SK-N-SH (cell line): Measurements from ENCODE around the gene ARL5A. TPM values are rescaled to one million over a fixed set of nuclear protein-coding genes. Genes with fewer than 3 reads are reported as not detected.

ENCODE experiments used
- CTCF ChIA-PET: fragments of 300-600, 350-600 bp; formaldehyde crosslinking; extraction: SDS; loops from one replicate; lab custom pipeline; 2021; lab: Yijun Ruan, JAX
- POLR2A ChIA-PET: fragments of 350-600 bp; sonication (Branson Sonifier 250); formaldehyde crosslinking; extraction: SDS; loops from one replicate; lab custom pipeline; 2020; ENCODE audit warnings: antibody characterized with exemption, inconsistent platforms; lab: Yijun Ruan, JAX
- DNase-seq: peaks from one replicate; pipeline ENCODE4 v3.0.0; 2012
- H2AFZ ChIP-seq: fragments of 200-600 bp; sonication (generic); 2 replicates; pipeline ENCODE4 v1.8.1; 2016; ENCODE audit warnings: antibody characterized with exemption, mild to moderate bottlenecking, low read depth
- H3F3A ChIP-seq: fragments of 200-600 bp; sonication (generic); replicated peaks from 2 replicates; pipeline ENCODE3; 2016; ENCODE audit warnings: antibody characterized with exemption, mild to moderate bottlenecking; ENCODE audit not compliant: insufficient read depth
- H3K27ac ChIP-seq, 2 experiments: fragments of 200-500 bp in 1 of 2; fragments of 200-600 bp in 1 of 2; sonication (Bioruptor generic) in 1 of 2; sonication (generic), shearing (Covaris generic) in 1 of 2; 2 replicates each; pipeline versions ENCODE4 v1.5.1 to v1.6.1; 2014 to 2016; ENCODE audit warnings: low read depth in 2 of 2, inconsistent platforms in 1 of 2, low read length in 1 of 2, mild to moderate bottlenecking in 1 of 2, mixed read lengths in 1 of 2
- H3K27me3 ChIP-seq: fragments of 200-600 bp; sonication (generic), shearing (Covaris generic); 2 replicates; pipeline ENCODE4 v1.6.1; 2016; ENCODE audit warnings: mixed run types; ENCODE audit not compliant: insufficient read depth
- H3K36me3 ChIP-seq, 2 experiments: fragments of 200-500 bp in 1 of 2; fragments of 200-600 bp in 1 of 2; sonication (Bioruptor generic) in 1 of 2; sonication (generic) in 1 of 2; replicated peaks in 1 of 2; 2 replicates each; pipeline versions ENCODE3 to v1.5.1; 2014 to 2016; ENCODE audit warnings: low read length in 1 of 2, mild to moderate bottlenecking in 1 of 2; ENCODE audit not compliant: insufficient read depth in 2 of 2, control insufficient read depth in 1 of 2
- H3K4me1 ChIP-seq, 2 experiments: fragments of 200-500 bp in 1 of 2; fragments of 200-600 bp in 1 of 2; sonication (Bioruptor generic) in 1 of 2; sonication (generic), shearing (Covaris generic) in 1 of 2; 2 replicates each; pipeline versions ENCODE4 v1.5.1 to v1.6.1; 2014 to 2016; ENCODE audit warnings: low read depth in 1 of 2, low read length in 1 of 2, mixed run types in 1 of 2; ENCODE audit not compliant: insufficient read depth in 2 of 2, control insufficient read depth in 1 of 2
- H3K4me2 ChIP-seq: fragments of 200-600 bp; sonication (generic), shearing (Covaris generic); 2 replicates; pipeline ENCODE4 v1.6.1; 2017; ENCODE audit warnings: mixed run types
- H3K4me3 ChIP-seq, 2 experiments: fragments of 200-500 bp in 1 of 2; fragments of 200-600 bp in 1 of 2; sonication (Bioruptor generic) in 1 of 2; sonication (generic), shearing (Covaris generic) in 1 of 2; 2 replicates each; pipeline versions ENCODE4 v1.5.1 to v1.8.1; 2014 to 2016; ENCODE audit warnings: low read depth in 2 of 2, inconsistent platforms in 1 of 2, low read length in 1 of 2, mild to moderate bottlenecking in 1 of 2, mixed read lengths in 1 of 2, moderate library complexity in 1 of 2
- H3K79me2 ChIP-seq: fragments of 200-600 bp; sonication (generic); 2 replicates; pipeline ENCODE4 v1.8.1; 2017; ENCODE audit warnings: mild to moderate bottlenecking; ENCODE audit not compliant: insufficient read depth
- H3K9ac ChIP-seq: fragments of 200-600 bp; sonication (generic); 2 replicates; pipeline ENCODE4 v1.6.1; 2017; ENCODE audit warnings: mixed run types
- H3K9me2 ChIP-seq: fragments of 200-600 bp; sonication (generic); 2 replicates; pipeline ENCODE4 v1.6.1; 2017; ENCODE audit warnings: mixed run types
- H3K9me3 ChIP-seq: fragments of 200-600 bp; sonication (generic); 2 replicates; pipeline ENCODE4 v1.6.1; 2017; ENCODE audit warnings: mixed run types, mild to moderate bottlenecking, moderate library complexity
- H4K20me1 ChIP-seq: fragments of 200-600 bp; sonication (generic); 2 replicates; pipeline ENCODE4 v1.6.1; 2017; ENCODE audit warnings: mild to moderate bottlenecking, mixed run types; ENCODE audit not compliant: insufficient read depth
- CHD2 ChIP-seq: fragments of 150-350 bp; IDR thresholded peaks from 2 replicates; pipeline ENCODE4 v1.6.1; 2018; ENCODE audit warnings: low read length; ENCODE audit not compliant: partially characterized antibody
- ELF1 ChIP-seq: IDR thresholded peaks from 2 replicates; pipeline ENCODE4 v1.4.0; 2012
- EZH2phosphoT487 ChIP-seq: fragments of 200-600 bp; sonication (generic); IDR thresholded peaks from 2 replicates; pipeline ENCODE4 v1.6.1; 2017; ENCODE audit warnings: low read depth, mixed run types, mild to moderate bottlenecking, antibody characterized with exemption, moderate library complexity, borderline replicate concordance
- FOXJ3 ChIP-seq: sonication (generic); formaldehyde crosslinking; IDR thresholded peaks from 2 replicates; pipeline ENCODE4 v1.5.1; 2020; ENCODE audit warnings: mild to moderate bottlenecking, missing genetic modification reagents
- FOXM1 ChIP-seq: IDR thresholded peaks from 2 replicates; pipeline ENCODE4 v1.4.0; 2012; ENCODE audit warnings: low read depth, mild to moderate bottlenecking
- GABPA ChIP-seq: IDR thresholded peaks from 2 replicates; pipeline ENCODE4 v1.4.0; 2012; ENCODE audit warnings: low read depth, mild to moderate bottlenecking
- GATA2 ChIP-seq: sonication (generic); formaldehyde crosslinking; IDR thresholded peaks from 2 replicates; pipeline ENCODE4 v1.5.0; 2020; ENCODE audit warnings: mild to moderate bottlenecking, missing genetic modification reagents
- MAX ChIP-seq: IDR thresholded peaks from 2 replicates; pipeline ENCODE4 v1.4.0; 2012; ENCODE audit warnings: low read depth
- MEF2A ChIP-seq: IDR thresholded peaks from 2 replicates; pipeline ENCODE4 v1.4.0; 2012; ENCODE audit warnings: low read depth, borderline replicate concordance
- NFIC ChIP-seq: IDR thresholded peaks from 2 replicates; pipeline ENCODE4 v1.4.0; 2012; ENCODE audit warnings: borderline replicate concordance
- NRF1 ChIP-seq: IDR thresholded peaks from 2 replicates; pipeline ENCODE4 v1.6.1; 2012; ENCODE audit warnings: low read depth, mild to moderate bottlenecking, low read length
- PBX3 ChIP-seq: IDR thresholded peaks from 2 replicates; pipeline ENCODE4; 2012
- REST ChIP-seq: IDR thresholded peaks from 2 replicates; pipeline ENCODE4 v1.6.1; 2012; ENCODE audit warnings: mild to moderate bottlenecking, low read depth, low read length, moderate library complexity
- RXRA ChIP-seq: IDR thresholded peaks from 2 replicates; pipeline ENCODE4 v1.4.0; 2012; ENCODE audit warnings: low read depth, mild to moderate bottlenecking, borderline replicate concordance
- SIN3A ChIP-seq: IDR thresholded peaks from 2 replicates; pipeline ENCODE4 v1.6.1; 2012; ENCODE audit warnings: low read depth, mild to moderate bottlenecking, low read length, moderate library complexity, borderline replicate concordance
- SMC3 ChIP-seq: IDR thresholded peaks from 2 replicates; pipeline ENCODE4 v1.6.1; 2012; ENCODE audit warnings: low read depth, low read length, improper control_type of control experiment
- TAF1 ChIP-seq: IDR thresholded peaks from 2 replicates; pipeline ENCODE4 v1.6.1; 2012; ENCODE audit warnings: low read depth, mild to moderate bottlenecking, low read length, moderate library complexity, borderline replicate concordance
- TCF12 ChIP-seq: IDR thresholded peaks from 2 replicates; pipeline ENCODE4 v1.4.0; 2012
- TEAD4 ChIP-seq: IDR thresholded peaks from 2 replicates; pipeline ENCODE4 v1.4.0; 2012; ENCODE audit warnings: mild to moderate bottlenecking, borderline replicate concordance; ENCODE audit not compliant: insufficient read depth
- ZBTB33 ChIP-seq: IDR thresholded peaks from 2 replicates; pipeline ENCODE4 v1.4.0; 2012; ENCODE audit warnings: low read depth, borderline replicate concordance
- WGBS: methylation state at CpG from one replicate; pipeline ENCODE4 v1.1.6; 2017; ENCODE audit warnings: low lambda C conversion rate; 5-methylcytosine and 5-hydroxymethylcytosine counted together
- polyA plus RNA-seq, 3 experiments: library from polyadenylated mRNA; depleted of rRNA; stranded (reverse); fragments of >200 nt; gene quantifications; 2 replicates each; pipeline ENCODE4 v1.2.3, GENCODE V29; 2012

The ARL5A gene
- polyA plus RNA-seq, 1 of the 3 experiments (the other 2 are of a cell fraction), result 8.2 TPM

- TF ChIP-seq FOXM1 (no peak), GATA2 (CRISPR knock-in tag) (no peak), MAX (no peak), RXRA (no peak), TAF1 (no peak), TCF12 (no peak)
Measured at GRCh38 chr2:151851761-151852160, 23.5 kb upstream of the ARL5A start (continued).

- TF ChIP-seq FOXJ3 (CRISPR knock-in tag) (no peak), GATA2 (CRISPR knock-in tag) (no peak), CHD2 (no peak)
- CTCF ChIA-PET, result interaction anchor here (1.2 kb wide), 1 partner anchor 10 kb away, joined by 4 read pairs; no protein-coding TSS in a partner anchor
- H3K27me3 ChIP-seq, result no peaks in the 10 kb centered on the region
- no peak overlapping the region for H3K9ac ChIP-seq
- DNase-seq, result no peak
- no peaks in the 10 kb centered on the region for H3K36me3 ChIP-seq
- no peaks in the 10 kb centered on the region for H3F3A ChIP-seq
- no peaks in the 10 kb centered on the region for H4K20me1 ChIP-seq
- POLR2A ChIA-PET, result interaction anchor here (0.8 kb wide), 1 partner anchor 21 kb away, joined by 3 read pairs; the partner anchor contains the start of gene ARL5A
- H3K27ac ChIP-seq, result no peak overlapping the region
- no peak overlapping the region for H3K4me3 ChIP-seq
- H2AFZ ChIP-seq, result no peak overlapping the region
- WGBS, result 56% methylated on average over 3 of the region's 4 CpGs
- no peak overlapping the region for H3K4me2 ChIP-seq
- no peaks in the 10 kb centered on the region for H3K9me2 ChIP-seq
- no peaks in the 10 kb centered on the region for H3K9me3 ChIP-seq
- H3K79me2 ChIP-seq, result no peaks in the 10 kb centered on the region
- H3K4me1 ChIP-seq, result peaks cover 0 to 3% of the 10 kb centered on the region in 2 experiments; a peak in 2 of 4 replicates
Measured at GRCh38 chr2:151849413-151850010, 21.3 kb upstream of the ARL5A start.

GRCh38 chr2:151845884-151846283, 17.7 kb upstream of the ARL5A start:
- CTCF ChIA-PET, result no interaction called here
- WGBS, result 47% methylated on average over 2 of the region's 2 CpGs
- POLR2A ChIA-PET, result no interaction called here
- TF ChIP-seq FOXM1 (no peak), MEF2A (no peak), SIN3A (no peak), TEAD4 (no peak), SMC3 (no peak), REST (no peak), ELF1 (no peak), EZH2phosphoT487 (no peak), GABPA (no peak), NFIC (no peak), FOXJ3 (CRISPR knock-in tag) (no peak), NRF1 (no peak), ZBTB33 (no peak), PBX3 (no peak), RXRA (no peak)

More at GRCh38 chr2:151845884-151846283, 17.7 kb upstream of the ARL5A start:
- no peaks in the 10 kb centered on the region for H3K9me2 ChIP-seq
- no peak overlapping the region for H2AFZ ChIP-seq
- H3F3A ChIP-seq, result no peaks in the 10 kb centered on the region
- H3K4me2 ChIP-seq, result no peak overlapping the region
- no peaks in the 10 kb centered on the region for H3K36me3 ChIP-seq
- no peak overlapping the region for H3K4me3 ChIP-seq
- peaks cover 0 to 2% of the 10 kb centered on the region in 2 experiments; a peak in 1 of 4 replicates for H3K4me1 ChIP-seq
- DNase-seq, result no peak
- H3K27ac ChIP-seq, result no peak overlapping the region
- no peak overlapping the region for H3K9ac ChIP-seq
- no peaks in the 10 kb centered on the region for H3K9me3 ChIP-seq
- H3K27me3 ChIP-seq, result no peaks in the 10 kb centered on the region
- H3K79me2 ChIP-seq, result no peaks in the 10 kb centered on the region
- no peaks in the 10 kb centered on the region for H4K20me1 ChIP-seq
